ENCODE results near the gene MYO1D.

Gene MYO1D

DNA sequence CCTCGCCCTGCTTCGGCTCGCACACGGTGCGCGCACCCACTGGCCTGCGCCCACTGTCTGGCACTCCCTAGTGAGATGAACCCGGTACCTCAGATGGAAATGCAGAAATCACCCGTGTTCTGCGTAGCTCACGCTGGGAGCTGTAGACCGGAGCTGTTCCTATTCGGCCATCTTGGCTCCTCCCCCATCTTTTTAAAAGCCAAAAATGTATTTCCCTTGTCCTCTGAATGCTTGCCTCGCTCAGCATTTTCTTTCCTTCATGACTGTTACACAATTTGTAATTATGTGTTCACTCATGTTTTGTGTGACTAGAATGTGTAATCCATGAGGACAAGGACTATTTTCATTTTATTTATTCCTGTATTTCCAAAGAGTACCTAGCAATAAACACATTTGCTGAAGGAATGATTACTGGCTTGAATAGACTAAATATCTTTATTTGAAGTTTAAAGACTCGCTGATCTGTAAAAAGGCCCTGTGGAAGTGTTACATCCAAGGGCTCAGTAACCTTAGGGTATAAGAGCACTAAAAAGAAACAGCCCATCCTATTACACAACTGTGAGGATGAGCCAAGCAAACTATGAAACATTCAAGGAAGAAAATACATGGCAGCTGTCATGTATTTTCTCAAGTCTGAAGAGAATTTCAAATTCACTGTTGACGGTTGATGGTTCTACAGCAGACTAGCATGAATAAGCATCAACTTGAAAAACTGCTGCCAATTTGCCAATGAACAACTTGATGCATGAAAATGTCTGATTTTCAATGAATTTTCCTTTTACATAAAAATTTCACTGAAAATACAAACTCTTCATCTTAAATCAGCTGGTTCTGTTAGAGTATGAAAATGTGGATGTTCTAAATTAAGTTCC lies 192.6 kb downstream of the MYO1D start:
- Histone ChIP-seq H3K4me3 (ENCODE audit: insufficient read depth, low read depth, low read length, poor library complexity, severe bottlenecking) (no peak overlapping the region), H3K36me3 (ENCODE audit: control insufficient read depth, insufficient read depth, low read length) (no peaks in the 10 kb centered on the region), H3K9me3 (ENCODE audit: control insufficient read depth, low read length) (no peaks in the 10 kb centered on the region), H3K27me3 (replicated peaks; ENCODE audit: control insufficient read depth, insufficient read depth, low read length, poor library complexity, severe bottlenecking) (no peaks in the 10 kb centered on the region), H3K27ac (ENCODE audit: insufficient read depth, low read length, poor library complexity, severe bottlenecking) (no peak overlapping the region), H3K4me1 (ENCODE audit: control insufficient read depth, insufficient read depth, low read length, poor library complexity, severe bottlenecking) (no peaks in the 10 kb centered on the region)
- DNase-seq, result no peak

DNA sequence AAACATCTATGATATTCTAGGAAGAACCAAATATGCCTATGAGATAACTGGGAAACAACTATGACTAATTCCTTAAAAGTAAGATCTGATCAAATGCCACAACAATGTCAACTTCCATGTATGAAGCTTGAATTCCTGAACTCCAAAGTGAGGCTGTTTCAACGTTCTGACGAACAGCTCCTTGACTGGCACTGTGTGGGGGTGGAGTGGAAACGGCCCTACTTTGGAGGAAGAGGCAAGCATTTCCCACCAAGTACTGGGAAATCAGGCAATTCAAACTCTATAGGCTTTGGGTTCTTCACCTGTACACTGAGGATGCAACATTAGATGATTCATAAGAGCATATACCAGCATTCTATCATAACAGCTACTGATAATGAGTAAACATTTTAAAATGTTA lies 203.0 kb downstream of the MYO1D start:
- DNase-seq, result no peak
- Histone ChIP-seq H3K27ac (ENCODE audit: insufficient read depth, low read length, poor library complexity, severe bottlenecking) (no peak overlapping the region), H3K4me1 (ENCODE audit: control insufficient read depth, insufficient read depth, low read length, poor library complexity, severe bottlenecking) (no peaks in the 10 kb centered on the region), H3K36me3 (ENCODE audit: control insufficient read depth, insufficient read depth, low read length) (no peaks in the 10 kb centered on the region), H3K27me3 (replicated peaks; ENCODE audit: control insufficient read depth, insufficient read depth, low read length, poor library complexity, severe bottlenecking) (no peaks in the 10 kb centered on the region), H3K4me3 (ENCODE audit: insufficient read depth, low read depth, low read length, poor library complexity, severe bottlenecking) (no peak overlapping the region), H3K9me3 (ENCODE audit: control insufficient read depth, low read length) (no peaks in the 10 kb centered on the region)

DNA sequence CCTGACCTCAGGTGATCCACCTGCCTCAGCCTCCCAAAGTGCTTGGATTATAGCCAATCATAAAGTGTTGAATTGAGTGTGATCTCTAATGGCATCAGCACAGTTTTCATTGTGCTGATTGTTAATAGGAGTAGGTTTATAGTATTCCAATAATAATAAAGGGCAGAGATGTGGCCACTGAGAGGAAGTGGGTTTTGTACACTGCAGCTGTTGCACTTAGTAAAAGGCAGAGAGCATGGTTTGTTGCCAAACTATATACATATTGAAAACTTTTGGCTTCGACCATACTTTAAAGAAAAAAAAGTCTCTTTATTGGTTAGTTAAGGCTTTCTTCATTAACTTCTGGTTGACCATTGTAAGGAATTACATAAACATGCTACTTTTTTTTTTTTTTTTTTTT lies 204.2 kb downstream of the MYO1D start:
- Histone ChIP-seq H3K9me3 (ENCODE audit: control insufficient read depth, low read length) (no peaks in the 10 kb centered on the region), H3K36me3 (ENCODE audit: control insufficient read depth, insufficient read depth, low read length) (no peaks in the 10 kb centered on the region)

DNA sequence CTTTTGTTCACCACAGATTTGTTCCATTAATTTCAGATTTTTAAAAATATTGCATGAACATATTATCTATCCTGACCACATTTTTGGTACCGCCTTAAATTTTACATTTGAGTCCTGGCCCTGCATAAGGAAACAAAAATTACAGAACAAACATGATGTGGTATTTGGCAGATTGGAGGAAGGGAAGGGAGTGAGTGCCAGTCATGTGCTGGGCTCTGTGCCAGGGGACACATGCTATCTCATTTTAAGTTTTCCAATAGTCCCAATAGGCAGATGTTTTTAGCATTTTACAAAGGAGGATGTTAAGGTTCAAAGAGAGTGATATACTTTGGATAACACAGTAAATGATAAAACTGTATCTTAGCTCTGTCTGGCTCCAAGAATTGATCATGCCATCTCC lies 205.0 kb downstream of the MYO1D start:
- H3K36me3 ChIP-seq (ENCODE audit: control insufficient read depth, insufficient read depth, low read length), result no peaks in the 10 kb centered on the region
- no peak overlapping the region for H3K27ac ChIP-seq (ENCODE audit: insufficient read depth, low read length, poor library complexity, severe bottlenecking)
- no peaks in the 10 kb centered on the region for H3K4me1 ChIP-seq (ENCODE audit: control insufficient read depth, insufficient read depth, low read length, poor library complexity, severe bottlenecking)
- no peak overlapping the region for H3K4me3 ChIP-seq (ENCODE audit: insufficient read depth, low read depth, low read length, poor library complexity, severe bottlenecking)
- H3K9me3 ChIP-seq (ENCODE audit: control insufficient read depth, low read length), result no peaks in the 10 kb centered on the region
- H3K27me3 ChIP-seq (replicated peaks; ENCODE audit: control insufficient read depth, insufficient read depth, low read length, poor library complexity, severe bottlenecking), result no peaks in the 10 kb centered on the region
- no peak for DNase-seq

More for the DNA sequence above, 204.2 kb downstream of the MYO1D start:
- no peaks in the 10 kb centered on the region for H3K4me1 ChIP-seq (ENCODE audit: control insufficient read depth, insufficient read depth, low read length, poor library complexity, severe bottlenecking)
- no peak overlapping the region for H3K27ac ChIP-seq (ENCODE audit: insufficient read depth, low read length, poor library complexity, severe bottlenecking)
- no peak overlapping the region for H3K4me3 ChIP-seq (ENCODE audit: insufficient read depth, low read depth, low read length, poor library complexity, severe bottlenecking)
- H3K27me3 ChIP-seq (replicated peaks; ENCODE audit: control insufficient read depth, insufficient read depth, low read length, poor library complexity, severe bottlenecking), result no peaks in the 10 kb centered on the region
- no peak for DNase-seq

DNA sequence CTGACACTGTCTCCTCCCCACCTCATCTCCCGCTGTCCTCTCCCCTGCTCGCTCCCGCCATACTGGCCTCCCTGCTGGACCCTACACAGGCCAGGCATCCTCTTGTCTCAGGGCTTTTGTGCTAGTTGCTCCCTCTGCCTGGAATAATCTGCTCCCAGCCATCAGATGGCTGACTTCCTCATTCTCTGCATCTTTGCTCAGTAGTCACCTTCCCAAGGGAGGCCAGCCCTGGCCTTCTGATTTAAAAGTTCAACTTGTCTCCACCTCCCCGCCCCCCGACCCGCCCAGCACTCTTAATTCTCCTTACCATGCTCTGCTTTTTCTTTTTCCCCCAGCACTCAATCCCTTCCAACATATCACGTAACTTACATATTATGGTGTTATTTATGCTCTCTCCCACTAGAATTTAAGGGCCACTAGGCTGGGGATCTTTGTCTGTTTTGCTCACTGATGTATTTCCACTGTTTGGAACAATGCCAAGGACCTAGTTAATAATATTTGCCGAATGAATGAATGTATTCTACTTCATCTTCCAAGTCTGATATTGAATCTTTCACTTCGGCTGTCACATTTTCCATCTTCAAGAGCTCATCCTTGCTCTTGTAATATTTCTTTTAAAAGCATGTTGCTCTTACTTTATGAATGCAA lies 211.9 kb downstream of the MYO1D start:
- Histone ChIP-seq H3K36me3 (ENCODE audit: control insufficient read depth, insufficient read depth, low read length) (no peaks in the 10 kb centered on the region), H3K4me1 (ENCODE audit: control insufficient read depth, insufficient read depth, low read length, poor library complexity, severe bottlenecking) (no peaks in the 10 kb centered on the region), H3K4me3 (ENCODE audit: insufficient read depth, low read depth, low read length, poor library complexity, severe bottlenecking) (no peak overlapping the region), H3K27ac (ENCODE audit: insufficient read depth, low read length, poor library complexity, severe bottlenecking) (no peak overlapping the region), H3K9me3 (ENCODE audit: control insufficient read depth, low read length) (no peaks in the 10 kb centered on the region), H3K27me3 (replicated peaks; ENCODE audit: control insufficient read depth, insufficient read depth, low read length, poor library complexity, severe bottlenecking) (no peaks in the 10 kb centered on the region)
- DNase-seq, result no peak

DNA sequence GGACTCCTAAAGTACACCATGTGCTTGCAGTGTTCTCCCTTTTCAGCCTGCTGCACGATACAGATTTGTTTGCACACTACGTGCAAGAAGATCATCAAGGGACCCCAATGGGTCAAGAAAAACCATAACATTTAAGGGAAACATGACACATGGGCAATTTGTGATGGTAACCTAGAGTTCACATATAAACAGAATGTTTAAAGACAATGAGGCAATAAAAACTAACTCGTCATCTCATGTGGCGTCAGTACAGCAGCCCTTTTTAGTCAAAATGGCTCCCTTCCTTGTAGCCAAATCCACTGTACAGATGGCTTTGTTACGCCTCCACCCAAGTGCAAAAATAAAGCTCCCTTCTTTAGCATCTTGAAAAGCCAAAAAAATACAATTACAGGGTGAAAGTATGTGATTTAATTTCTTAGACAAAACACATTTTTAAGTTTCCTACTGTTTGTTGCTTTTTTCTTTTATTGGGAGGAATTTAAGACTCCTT lies 216.4 kb downstream of the MYO1D start:
- H3K27me3 ChIP-seq (replicated peaks; ENCODE audit: control insufficient read depth, insufficient read depth, low read length, poor library complexity, severe bottlenecking), result no peaks in the 10 kb centered on the region
- H3K4me3 ChIP-seq (ENCODE audit: insufficient read depth, low read depth, low read length, poor library complexity, severe bottlenecking), result no peak overlapping the region
- no peak for DNase-seq
- no peaks in the 10 kb centered on the region for H3K4me1 ChIP-seq (ENCODE audit: control insufficient read depth, insufficient read depth, low read length, poor library complexity, severe bottlenecking)
- H3K9me3 ChIP-seq (ENCODE audit: control insufficient read depth, low read length), result no peaks in the 10 kb centered on the region
- no peaks in the 10 kb centered on the region for H3K36me3 ChIP-seq (ENCODE audit: control insufficient read depth, insufficient read depth, low read length)
- H3K27ac ChIP-seq (ENCODE audit: insufficient read depth, low read length, poor library complexity, severe bottlenecking), result no peak overlapping the region

DNA sequence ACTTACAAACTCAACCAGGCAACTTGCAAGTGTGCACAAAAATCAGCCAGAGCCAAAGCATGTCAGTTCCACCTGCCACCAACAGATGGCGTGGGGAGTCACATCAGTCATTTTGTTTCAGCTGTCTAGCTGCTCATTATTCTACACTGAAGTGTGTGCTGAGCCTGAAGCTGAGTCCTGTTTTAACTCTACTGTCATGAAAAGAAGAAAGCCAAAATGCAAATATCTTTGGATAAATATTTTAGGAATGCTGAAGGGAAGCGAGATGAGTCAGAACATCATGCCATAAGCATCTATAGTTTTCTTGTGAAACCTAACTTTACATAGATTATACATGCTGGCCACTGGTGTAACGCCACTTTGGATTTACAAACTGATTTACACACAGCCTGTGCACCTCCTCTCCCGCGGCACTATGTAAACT lies 217.5 kb downstream of the MYO1D start:
- no peaks in the 10 kb centered on the region for H3K9me3 ChIP-seq (ENCODE audit: control insufficient read depth, low read length)
- H3K27me3 ChIP-seq (replicated peaks; ENCODE audit: control insufficient read depth, insufficient read depth, low read length, poor library complexity, severe bottlenecking), result no peaks in the 10 kb centered on the region
- no peak overlapping the region for H3K4me3 ChIP-seq (ENCODE audit: insufficient read depth, low read depth, low read length, poor library complexity, severe bottlenecking)
- peak in 2 of 3 donors; percentile 18 to 34 for DNase-seq
- H3K36me3 ChIP-seq (ENCODE audit: control insufficient read depth, insufficient read depth, low read length), result no peaks in the 10 kb centered on the region
- H3K27ac ChIP-seq (ENCODE audit: insufficient read depth, low read length, poor library complexity, severe bottlenecking), result no peak overlapping the region
- H3K4me1 ChIP-seq (ENCODE audit: control insufficient read depth, insufficient read depth, low read length, poor library complexity, severe bottlenecking), result no peaks in the 10 kb centered on the region

DNA sequence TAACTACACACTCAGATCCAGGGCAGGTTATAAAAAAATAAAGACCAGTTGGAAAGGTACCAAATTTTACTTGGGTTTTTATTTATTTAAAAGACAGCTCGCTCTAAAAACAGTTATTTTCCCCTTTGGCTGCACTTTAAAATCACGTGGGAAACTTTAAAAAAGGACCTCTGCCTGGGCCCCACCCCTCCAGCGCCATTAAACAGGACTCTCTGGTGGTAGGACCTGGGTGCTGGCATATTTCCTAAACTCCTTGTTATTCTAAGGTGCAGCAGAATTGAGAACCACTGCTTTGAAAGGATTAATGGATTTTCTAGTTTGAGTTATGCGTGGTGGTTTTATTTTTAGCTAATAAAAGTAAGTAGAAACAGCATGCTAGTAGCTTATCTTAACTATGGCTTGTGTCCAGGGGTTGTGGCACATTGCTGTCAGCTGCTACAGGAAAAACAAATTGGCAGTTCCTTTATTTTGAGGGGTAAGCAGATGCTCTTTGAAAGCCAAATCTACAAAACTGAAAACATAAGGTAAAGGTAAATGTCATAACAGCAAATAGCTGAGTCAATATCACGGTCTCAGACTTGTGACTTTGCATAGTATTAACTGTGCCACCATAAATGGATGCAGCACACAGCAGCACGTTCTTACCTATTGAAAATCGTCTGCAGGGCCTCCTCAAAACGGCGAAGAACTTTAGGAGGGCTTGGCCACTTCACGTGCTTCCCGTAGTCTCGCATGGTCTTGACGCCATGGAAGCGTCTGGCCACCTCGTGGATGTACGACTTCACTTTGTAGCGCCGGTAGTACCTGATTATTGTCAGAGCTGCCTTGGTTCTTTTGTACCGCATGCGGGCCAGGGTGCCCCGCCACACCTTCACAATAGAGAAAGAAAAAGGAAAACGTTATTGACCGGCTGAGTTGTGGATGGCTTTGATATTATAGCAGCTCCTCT lies 218.2 kb downstream of the MYO1D start:
- Histone ChIP-seq H3K9me3 (ENCODE audit: control insufficient read depth, low read length) (no peaks in the 10 kb centered on the region), H3K36me3 (ENCODE audit: control insufficient read depth, insufficient read depth, low read length) (no peaks in the 10 kb centered on the region), H3K4me1 (ENCODE audit: control insufficient read depth, insufficient read depth, low read length, poor library complexity, severe bottlenecking) (no peaks in the 10 kb centered on the region)

DNA sequence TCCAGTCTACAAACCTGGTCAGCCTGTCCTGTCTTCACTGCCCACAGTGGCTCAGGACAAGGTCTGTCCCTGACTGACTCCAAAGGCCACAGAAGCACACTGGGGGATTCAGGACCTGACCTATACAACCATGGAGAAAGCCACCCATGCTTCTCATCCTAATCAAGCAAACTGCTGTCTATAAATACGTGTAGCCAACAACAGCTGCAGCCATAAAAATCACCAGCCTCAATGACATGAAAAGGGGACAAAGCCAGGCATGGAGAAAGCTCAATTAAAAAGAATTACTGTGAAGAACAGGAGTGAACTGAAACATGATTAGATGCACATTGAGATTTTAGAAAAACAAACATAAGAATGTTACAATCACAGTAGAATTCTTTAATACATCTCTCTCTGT lies 220.0 kb downstream of the MYO1D start:
- H3K36me3 ChIP-seq (ENCODE audit: control insufficient read depth, insufficient read depth, low read length), result no peaks in the 10 kb centered on the region
- H3K9me3 ChIP-seq (ENCODE audit: control insufficient read depth, low read length), result no peaks in the 10 kb centered on the region
- H3K4me3 ChIP-seq (ENCODE audit: insufficient read depth, low read depth, low read length, poor library complexity, severe bottlenecking), result no peak overlapping the region
- no peak overlapping the region for H3K27ac ChIP-seq (ENCODE audit: insufficient read depth, low read length, poor library complexity, severe bottlenecking)
- no peaks in the 10 kb centered on the region for H3K4me1 ChIP-seq (ENCODE audit: control insufficient read depth, insufficient read depth, low read length, poor library complexity, severe bottlenecking)
- DNase-seq, result no peak
- no peaks in the 10 kb centered on the region for H3K27me3 ChIP-seq (replicated peaks; ENCODE audit: control insufficient read depth, insufficient read depth, low read length, poor library complexity, severe bottlenecking)

More for the DNA sequence above, 218.2 kb downstream of the MYO1D start:
- H3K27me3 ChIP-seq (replicated peaks; ENCODE audit: control insufficient read depth, insufficient read depth, low read length, poor library complexity, severe bottlenecking), result no peaks in the 10 kb centered on the region
- no peak for DNase-seq
- no peak overlapping the region for H3K4me3 ChIP-seq (ENCODE audit: insufficient read depth, low read depth, low read length, poor library complexity, severe bottlenecking)
- no peak overlapping the region for H3K27ac ChIP-seq (ENCODE audit: insufficient read depth, low read length, poor library complexity, severe bottlenecking)

Data from effector memory CD4-positive, alpha-beta T cell (primary cell).